Measurements from ENCODE around the gene TTC16. TPM values are rescaled to one million over a fixed set of nuclear protein-coding genes. Genes with fewer than 3 reads are reported as not detected.

TTC16 gene
- polyA plus RNA-seq, 1 donor from 2014 or later: 0.11 TPM

GRCh38 chr9:127684576-127684975, 31.3 kb upstream of the TTC16 start:
- TF ChIP-seq CTCF (IDR thresholded peaks at IDR 0.05; ENCODE audit: poor library complexity, severe bottlenecking): no peak
- no peaks in the 10 kb centered on the region for H3K27me3 ChIP-seq (ENCODE audit: insufficient read depth, low read depth, low read length)
- no peaks in the 10 kb centered on the region for H3F3A ChIP-seq (ENCODE audit: insufficient read depth, low read length, poor library complexity, severe bottlenecking)
- no peak overlapping the region for H3K4me3 ChIP-seq (ENCODE audit: low read length)
- no peak overlapping the region for H3K4me2 ChIP-seq (ENCODE audit: low read length)
- H3K79me2 ChIP-seq (replicated peaks; ENCODE audit: insufficient read depth, low read length): no peaks in the 10 kb centered on the region
- no peaks in the 10 kb centered on the region for H3K9me3 ChIP-seq (ENCODE audit: low read length)
- peaks cover 5% of the 10 kb centered on the region for H3K36me3 ChIP-seq (ENCODE audit: insufficient read depth, low read length)
- no peaks in the 10 kb centered on the region for H3K9me2 ChIP-seq (ENCODE audit: insufficient read depth, low read length)
- no peak overlapping the region for H3K9ac ChIP-seq (ENCODE audit: low read length)
- no peak overlapping the region for H3K27ac ChIP-seq (ENCODE audit: low read length)
- H4K20me1 ChIP-seq (ENCODE audit: insufficient read depth): peaks cover 3% of the 10 kb centered on the region
- H2AFZ ChIP-seq (ENCODE audit: low read depth, low read length): no peak overlapping the region

GRCh38 chr9:127686461-127687393, 29.2 kb upstream of the TTC16 start:
- H3K36me3 ChIP-seq (ENCODE audit: insufficient read depth, low read length): peaks cover 5% of the 10 kb centered on the region
- H3K9ac ChIP-seq (ENCODE audit: low read length): no peak overlapping the region
- no peak overlapping the region for H3K27ac ChIP-seq (ENCODE audit: low read length)

More at GRCh38 chr9:127686461-127687393, 29.2 kb upstream of the TTC16 start:
- peaks cover 3% of the 10 kb centered on the region for H4K20me1 ChIP-seq (ENCODE audit: insufficient read depth)
- no peak overlapping the region for H2AFZ ChIP-seq (ENCODE audit: low read depth, low read length)
- H3K27me3 ChIP-seq (ENCODE audit: insufficient read depth, low read depth, low read length): no peaks in the 10 kb centered on the region
- H3K4me2 ChIP-seq (ENCODE audit: low read length): no peak overlapping the region
- H3K9me3 ChIP-seq (ENCODE audit: low read length): no peaks in the 10 kb centered on the region
- no peaks in the 10 kb centered on the region for H3K9me2 ChIP-seq (ENCODE audit: insufficient read depth, low read length)
- H3F3A ChIP-seq (ENCODE audit: insufficient read depth, low read length, poor library complexity, severe bottlenecking): no peaks in the 10 kb centered on the region
- no peak overlapping the region for H3K4me3 ChIP-seq (ENCODE audit: low read length)
- TF ChIP-seq CTCF (IDR thresholded peaks at IDR 0.05; ENCODE audit: poor library complexity, severe bottlenecking): no peak
- no peak for TF ChIP-seq RAD21 (conservative IDR thresholded peaks at IDR 0.05)
- TF ChIP-seq EP300 (conservative IDR thresholded peaks at IDR 0.05; ENCODE audit: poor library complexity, severe bottlenecking): no peak
- TF ChIP-seq MXI1 (conservative IDR thresholded peaks at IDR 0.05; ENCODE audit: poor library complexity, severe bottlenecking): no peak
- TF ChIP-seq EZH2 (IDR thresholded peaks at IDR 0.05; ENCODE audit: borderline replicate concordance, insufficient read depth, low read length, poor library complexity, severe bottlenecking): no peak
- TF ChIP-seq TAF1 (IDR thresholded peaks at IDR 0.05; ENCODE audit: low read depth): no peak
- TF ChIP-seq POLR2AphosphoS5 (IDR thresholded peaks at IDR 0.05): no peak
- TF ChIP-seq REST (IDR thresholded peaks at IDR 0.05; ENCODE audit: borderline replicate concordance): no peak
- no peak for TF ChIP-seq SMC3 (conservative IDR thresholded peaks at IDR 0.05; ENCODE audit: poor library complexity)
- H3K79me2 ChIP-seq (replicated peaks; ENCODE audit: insufficient read depth, low read length): no peaks in the 10 kb centered on the region

All from neural cell (in vitro differentiated cells).